ENCODE data around the gene HECTD1.

Gene HECTD1

GRCh38 chr14:31051023-31051422, 156.6 kb downstream of the HECTD1 start:
- DNase-seq (ENCODE audit: low read depth) = no peak
